IMR-90 (cell line): Measurements from ENCODE around the gene SCN11A. TPM values are rescaled to one million over a fixed set of nuclear protein-coding genes. Genes with fewer than 3 reads are reported as not detected.

ENCODE experiments used
- ATAC-seq: fragments of 200-7000 bp; cut with Tn5 transposase; 2 replicates; pipeline ENCODE4 v1.9.1; 2020; ENCODE audit warnings: low read depth, mild to moderate bottlenecking, moderate library complexity
- BruUV-seq: library from RNA; stranded (reverse); fragments of 400-500 nt; replicated peaks from 2 replicates; lab custom pipeline; 2021; lab: Mats Ljungman, UMichigan
- CTCF ChIA-PET: fragments of 300-600 bp; formaldehyde crosslinking; extraction: SDS; loops from one replicate; lab custom pipeline; 2021; ENCODE audit warnings: antibody characterized with exemption; lab: Yijun Ruan, JAX
- POLR2A ChIA-PET: fragments of 300-600 bp; sonication (Branson Sonifier 250); formaldehyde crosslinking; loops from one replicate; lab custom pipeline; 2022; ENCODE audit warnings: antibody characterized with exemption; ENCODE audit not compliant: unreplicated experiment; lab: Charles Lee
- DNase-seq: peaks from one replicate; pipeline ENCODE4 v3.0.0; 2013
- H2AFZ ChIP-seq: replicated peaks from 2 replicates; pipeline ENCODE3; 2013; ENCODE audit warnings: low read length, mild to moderate bottlenecking; ENCODE audit not compliant: poor library complexity
- H2AK5ac ChIP-seq: 2 replicates; pipeline ENCODE4 v1.6.1; 2013; ENCODE audit warnings: low read depth, low read length, inconsistent platforms
- H2AK9ac ChIP-seq: replicated peaks from 2 replicates; pipeline ENCODE3; 2013; ENCODE audit warnings: mild to moderate bottlenecking, low read depth, low read length, moderate library complexity; ENCODE audit not compliant: poor library complexity
- H2BK120ac ChIP-seq: 2 replicates; pipeline ENCODE4 v1.6.1; 2013; ENCODE audit warnings: low read depth, low read length, inconsistent platforms
- H2BK15ac ChIP-seq: 3 replicates; pipeline ENCODE4 v1.6.1; 2013; ENCODE audit warnings: low read depth, low read length, inconsistent platforms
- H2BK20ac ChIP-seq: 2 replicates; pipeline ENCODE4 v1.6.1; 2013; ENCODE audit warnings: low read depth, mild to moderate bottlenecking, inconsistent platforms, low read length, moderate library complexity
- H2BK5ac ChIP-seq: 2 replicates; pipeline ENCODE4 v1.6.1; 2013; ENCODE audit warnings: mild to moderate bottlenecking, low read depth, low read length, inconsistent platforms; ENCODE audit not compliant: poor library complexity, severe bottlenecking
- H3K14ac ChIP-seq: replicated peaks from 2 replicates; pipeline ENCODE4 v1.6.1; 2013; ENCODE audit warnings: low read depth, low read length, inconsistent platforms
- H3K18ac ChIP-seq: 2 replicates; pipeline ENCODE4 v1.6.1; 2013; ENCODE audit warnings: low read depth, low read length, control low read depth
- H3K23ac ChIP-seq: 2 replicates; pipeline ENCODE4 v1.6.1; 2013; ENCODE audit warnings: low read depth, low read length, inconsistent platforms
- H3K27ac ChIP-seq: 2 replicates; pipeline ENCODE4 v1.5.1; 2013; ENCODE audit warnings: mild to moderate bottlenecking, control low read depth, low read length; ENCODE audit not compliant: insufficient read depth
- H3K27me3 ChIP-seq: 2 replicates; pipeline ENCODE4 v1.6.1; 2013; ENCODE audit warnings: low read length; ENCODE audit not compliant: control insufficient read depth, insufficient read depth
- H3K36me3 ChIP-seq: 2 replicates; pipeline ENCODE4 v1.6.1; 2013; ENCODE audit warnings: low read length, mixed read lengths; ENCODE audit not compliant: control insufficient read depth, insufficient read depth
- H3K4ac ChIP-seq: 2 replicates; pipeline ENCODE4 v1.6.1; 2013; ENCODE audit warnings: low read depth, low read length, inconsistent platforms
- H3K4me1 ChIP-seq: 2 replicates; pipeline ENCODE4 v1.6.1; 2013; ENCODE audit warnings: low read length, mixed read lengths; ENCODE audit not compliant: control insufficient read depth, insufficient read depth
- H3K4me2 ChIP-seq: 2 replicates; pipeline ENCODE4 v1.6.1; 2013; ENCODE audit warnings: low read depth, mild to moderate bottlenecking, control low read depth, low read length, moderate library complexity
- H3K4me3 ChIP-seq: 2 replicates; pipeline ENCODE4 v1.5.1; 2013; ENCODE audit warnings: low read depth, mild to moderate bottlenecking, control low read depth, low read length, moderate library complexity; ENCODE audit not compliant: insufficient read depth
- H3K56ac ChIP-seq: 2 replicates; pipeline ENCODE4 v1.6.1; 2013; ENCODE audit warnings: low read length, inconsistent platforms; ENCODE audit not compliant: insufficient read depth; ENCODE audit errors: extremely low read depth
- H3K79me1 ChIP-seq, 2 experiments: 2 replicates each; pipeline ENCODE4 v1.6.1; 2013; ENCODE audit warnings: low read length in 2 of 2, inconsistent platforms in 1 of 2, low read depth in 1 of 2
- H3K9ac ChIP-seq: 2 replicates; pipeline ENCODE4 v1.6.1; 2013; ENCODE audit warnings: low read depth, low read length, control low read depth
- H3K9me1 ChIP-seq: 2 replicates; pipeline ENCODE4 v1.6.1; 2013; ENCODE audit warnings: low read length, inconsistent platforms; ENCODE audit not compliant: insufficient read depth
- H3K9me3 ChIP-seq: 2 replicates; pipeline ENCODE4 v1.6.1; 2013; ENCODE audit warnings: low read length; ENCODE audit not compliant: control insufficient read depth, insufficient read depth
- H4K20me1 ChIP-seq: 2 replicates; pipeline ENCODE4 v1.6.1; 2013; ENCODE audit warnings: low read length, inconsistent platforms; ENCODE audit not compliant: insufficient read depth
- H4K5ac ChIP-seq: 2 replicates; pipeline ENCODE4 v1.6.1; 2013; ENCODE audit warnings: mild to moderate bottlenecking, low read depth, low read length, control low read depth
- H4K8ac ChIP-seq, 2 experiments: 2 replicates each; pipeline ENCODE4 v1.6.1; 2013; ENCODE audit warnings: low read depth in 2 of 2, low read length in 2 of 2, control low read depth in 1 of 2, inconsistent platforms in 1 of 2
- H4K91ac ChIP-seq: 2 replicates; pipeline ENCODE4 v1.6.1; 2013; ENCODE audit warnings: low read depth, low read length, inconsistent platforms; ENCODE audit not compliant: insufficient read depth
- BHLHE40 ChIP-seq: fragments of 150-350 bp; IDR thresholded peaks from 2 replicates; pipeline ENCODE4 v1.6.1; 2016; ENCODE audit warnings: mild to moderate bottlenecking, low read depth, low read length
- CEBPB ChIP-seq: IDR thresholded peaks from 2 replicates; pipeline ENCODE4 v1.6.1; 2012; ENCODE audit warnings: low read depth, low read length, improper control_type of control experiment
- CHD1 ChIP-seq: IDR thresholded peaks from 2 replicates; pipeline ENCODE4 v1.6.1; 2012; ENCODE audit warnings: low read depth, low read length, improper control_type of control experiment
- CTCF ChIP-seq: conservative IDR thresholded peaks from 2 replicates; pipeline ENCODE4 v1.5.1; 2012; ENCODE audit warnings: mild to moderate bottlenecking, low read depth, low read length, improper control_type of control experiment
- ELK1 ChIP-seq: fragments of 150-350 bp; IDR thresholded peaks from 2 replicates; pipeline ENCODE4 v1.6.1; 2016; ENCODE audit warnings: low read depth, mild to moderate bottlenecking, low read length, moderate library complexity, borderline replicate concordance
- FOS ChIP-seq: fragments of 150-350 bp; IDR thresholded peaks from 2 replicates; pipeline ENCODE4 v1.6.1; 2016; ENCODE audit warnings: low read depth, low read length
- MAFK ChIP-seq: IDR thresholded peaks from 2 replicates; pipeline ENCODE4 v1.6.1; 2012; ENCODE audit warnings: low read depth, low read length, improper control_type of control experiment
- MAZ ChIP-seq: IDR thresholded peaks from 2 replicates; pipeline ENCODE4 v1.6.1; 2012; ENCODE audit warnings: low read depth, mild to moderate bottlenecking, low read length, improper control_type of control experiment, moderate library complexity, borderline replicate concordance
- MXI1 ChIP-seq: IDR thresholded peaks from 2 replicates; pipeline ENCODE4 v1.6.1; 2012; ENCODE audit warnings: low read depth, mild to moderate bottlenecking, low read length, moderate library complexity, borderline replicate concordance
- NFE2L2 ChIP-seq: fragments of 150-350 bp; IDR thresholded peaks from 2 replicates; pipeline ENCODE4 v1.6.1; 2016; ENCODE audit warnings: low read depth, mild to moderate bottlenecking, low read length
- POLR2A ChIP-seq: IDR thresholded peaks from 2 replicates; pipeline ENCODE4 v1.6.1; 2012; ENCODE audit warnings: mild to moderate bottlenecking, low read depth, low read length
- RAD21 ChIP-seq: IDR thresholded peaks from 2 replicates; pipeline ENCODE4 v1.6.1; 2012; ENCODE audit warnings: low read length, improper control_type of control experiment
- RCOR1 ChIP-seq: IDR thresholded peaks from 2 replicates; pipeline ENCODE4 v1.6.1; 2012; ENCODE audit warnings: mild to moderate bottlenecking, low read length, improper control_type of control experiment; ENCODE audit not compliant: insufficient replicate concordance
- RFX5 ChIP-seq: IDR thresholded peaks from 2 replicates; pipeline ENCODE4 v1.8.0; 2012; ENCODE audit warnings: low read depth, mild to moderate bottlenecking, low read length, moderate library complexity
- SMC3 ChIP-seq: fragments of 150-350 bp; IDR thresholded peaks from 2 replicates; pipeline ENCODE4 v1.6.1; 2016; ENCODE audit warnings: low read depth, mild to moderate bottlenecking, antibody characterized with exemption, low read length, moderate library complexity
- USF2 ChIP-seq: fragments of 150-350 bp; IDR thresholded peaks from 2 replicates; pipeline ENCODE4 v1.6.1; 2017; ENCODE audit warnings: mild to moderate bottlenecking, antibody characterized with exemption, low read length, low read depth
- WGBS, 2 experiments: methylation state at CpG; one replicate each; pipeline versions ENCODE4 v1.1.5 to v1.1.7; 2013; ENCODE audit warnings: missing lambda C conversion rate in 2 of 2; ENCODE audit not compliant: insufficient read length in 1 of 2; ENCODE audit errors: extremely low coverage in 2 of 2; 5-methylcytosine and 5-hydroxymethylcytosine counted together
- dilution Hi-C: fragments of 300-500 bp; cut with HindIII; formaldehyde crosslinking; loops from one replicate; pipeline ENCODE4 v1.14.3; 2018; ENCODE audit warnings: low sequenced_read_pairs; ENCODE audit not compliant: unreplicated experiment
- in situ Hi-C: fragments of 300-500 bp; cut with MboI; formaldehyde crosslinking; loops from 3 replicates; pipeline ENCODE4 v1.14.3; 2019; ENCODE audit warnings: low sequenced_read_pairs, inconsistent platforms, mixed read lengths
- intact Hi-C: fragments of 100-400 bp; cut with micrococcal nuclease; formaldehyde crosslinking; loops from 2 replicates; pipeline ENCODE4 v1.10.0; 2022
- polyA plus RNA-seq, 3 experiments: library from polyadenylated mRNA; depleted of rRNA; stranded (reverse); fragments of >200 nt; gene quantifications; 2 replicates each; pipeline ENCODE4 v1.2.3, GENCODE V29; 2012; ENCODE audit warnings: low replicate concordance in 1 of 3
- total RNA-seq: library from RNA; depleted of rRNA; stranded (reverse); fragments of >200 nt; gene quantifications from 2 replicates; pipeline ENCODE4 v1.2.3, GENCODE V29; 2012

Gene SCN11A
- total and polyA plus RNA-seq, 2 of the 4 experiments (the other 2 are of a cell fraction), result under 0.01 to 0.02 TPM

- Histone ChIP-seq H3K18ac (no peak overlapping the region), H4K20me1 (peaks cover 9% of the 10 kb centered on the region; the same call in 1 of the 2 replicates), H4K5ac (no peak overlapping the region), H2AK9ac (no peak overlapping the region), H4K91ac (no peak overlapping the region), H3K4me3 (no peak overlapping the region), H2AFZ (no peak overlapping the region), H3K4me1 (no peaks in the 10 kb centered on the region), H3K4ac (no peak overlapping the region), H2BK5ac (no peak overlapping the region), H3K14ac (no peak overlapping the region), H3K27me3 (no peaks in the 10 kb centered on the region), H3K56ac (no peak overlapping the region), H3K9me1 (no peaks in the 10 kb centered on the region), H3K4me2 (no peak overlapping the region), H2BK120ac (no peak overlapping the region), H3K9ac (no peak overlapping the region), H3K79me1 (peaks cover 3 to 10% of the 10 kb centered on the region in 2 experiments), H4K8ac (no peak overlapping the region), H3K36me3 (peaks cover 62% of the 10 kb centered on the region), H3K27ac (no peak overlapping the region), H3K9me3 (no peaks in the 10 kb centered on the region), H2BK20ac (no peak overlapping the region), H3K23ac (no peak overlapping the region), H2AK5ac (no peak overlapping the region), H2BK15ac (no peak overlapping the region)
- dilution Hi-C loops (no loop called here), intact Hi-C loops (no loop called here), in situ Hi-C loops (no loop called here)
- ATAC-seq, result no peak
- no CpG with 5 or more reads among the region's 3 CpGs for WGBS, 2 experiments
- ChIA-PET POLR2A (no interaction called here), CTCF (no interaction called here)
- TSS peak; percentile 80 for BruUV-seq
- no peak for TF ChIP-seq MXI1
- TF ChIP-seq SMC3, result no peak
- TF ChIP-seq MAZ, result no peak
- no peak for TF ChIP-seq FOS
- no peak for TF ChIP-seq ELK1
- no peak for TF ChIP-seq RCOR1
- TF ChIP-seq MAFK, result no peak
- TF ChIP-seq BHLHE40, result no peak
- no peak for TF ChIP-seq POLR2A
- no peak for TF ChIP-seq NFE2L2
- TF ChIP-seq RAD21, result no peak
- TF ChIP-seq CHD1, result no peak
- no peak for TF ChIP-seq CEBPB
- TF ChIP-seq CTCF, result no peak
- no peak for TF ChIP-seq USF2
- TF ChIP-seq RFX5, result no peak
- no peak for DNase-seq
Measured at GRCh38 chr3:39095778-39096177, 44.0 kb upstream of the SCN11A start.
